ENCODE results near the gene SLC9B2. TPM values are rescaled to one million over a fixed set of nuclear protein-coding genes. Genes with fewer than 3 reads are reported as not detected.

The SLC9B2 gene
- total and polyA plus RNA-seq, 8 donors: 6.6 to 10.8 (median 9.0) TPM

GRCh38 chr4:103075894-103076746 is 441 bp downstream of the SLC9B2 start:
- Histone ChIP-seq H3K27me3 (peaks cover 0 to 14% of the 10 kb centered on the region in 2 donors), H3K4me1 (peaks cover 4 to 27% of the 10 kb centered on the region in 2 donors), H3K27ac (peak overlapping the region; percentile 83 to 88), H3K36me3 (no peaks in the 10 kb centered on the region), H3K4me3 (peak overlapping the region; percentile 77 to 79), H3K9me3 (no peaks in the 10 kb centered on the region)
- intact Hi-C loops (cut with DNase I): no loop called here
- peak; percentile 51 to 90 (median 64) for DNase-seq
- no peak for TF ChIP-seq CTCF (IDR thresholded peaks at IDR 0.05)
- peak; percentile 86 for ATAC-seq

DNA sequence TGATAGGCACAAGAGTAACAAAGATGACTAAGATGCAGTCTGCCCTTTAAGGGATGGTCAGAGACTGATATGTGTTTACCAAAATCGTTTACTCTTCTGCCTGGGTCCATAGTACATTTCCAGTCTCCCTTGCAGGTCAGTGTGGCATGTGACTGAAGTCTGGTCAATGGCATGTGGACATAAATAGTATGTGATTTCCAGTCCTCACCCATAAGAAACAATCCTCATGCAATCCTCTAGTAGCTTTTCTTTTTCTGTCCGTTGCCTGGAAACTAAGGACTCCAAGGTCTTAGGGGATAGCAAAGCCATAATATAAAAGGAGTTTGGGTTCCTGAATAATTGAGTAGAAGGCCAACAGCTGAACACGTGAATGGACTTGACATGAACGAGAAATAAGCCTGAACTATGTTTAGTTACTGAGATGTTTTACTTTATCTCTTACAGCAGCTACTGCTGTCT is 1.1 kb downstream of the SLC9B2 start:
- TF ChIP-seq CTCF (IDR thresholded peaks at IDR 0.05): no peak
- intact Hi-C loops (cut with DNase I): no loop called here
- H3K36me3 ChIP-seq: no peaks in the 10 kb centered on the region
- H3K27me3 ChIP-seq: peaks cover 0 to 14% of the 10 kb centered on the region in 2 donors
- peaks cover 4 to 27% of the 10 kb centered on the region in 2 donors for H3K4me1 ChIP-seq
- H3K4me3 ChIP-seq: peak overlapping the region; percentile 77 to 79
- H3K9me3 ChIP-seq: no peaks in the 10 kb centered on the region
- no peak for ATAC-seq
- DNase-seq: no peak
- peak overlapping the region in 1 of 2 donors; percentile 83 for H3K27ac ChIP-seq

GRCh38 chr4:103074744-103075434 is 1.7 kb downstream of the SLC9B2 start:
- intact Hi-C loops (cut with DNase I): no loop called here

DNA sequence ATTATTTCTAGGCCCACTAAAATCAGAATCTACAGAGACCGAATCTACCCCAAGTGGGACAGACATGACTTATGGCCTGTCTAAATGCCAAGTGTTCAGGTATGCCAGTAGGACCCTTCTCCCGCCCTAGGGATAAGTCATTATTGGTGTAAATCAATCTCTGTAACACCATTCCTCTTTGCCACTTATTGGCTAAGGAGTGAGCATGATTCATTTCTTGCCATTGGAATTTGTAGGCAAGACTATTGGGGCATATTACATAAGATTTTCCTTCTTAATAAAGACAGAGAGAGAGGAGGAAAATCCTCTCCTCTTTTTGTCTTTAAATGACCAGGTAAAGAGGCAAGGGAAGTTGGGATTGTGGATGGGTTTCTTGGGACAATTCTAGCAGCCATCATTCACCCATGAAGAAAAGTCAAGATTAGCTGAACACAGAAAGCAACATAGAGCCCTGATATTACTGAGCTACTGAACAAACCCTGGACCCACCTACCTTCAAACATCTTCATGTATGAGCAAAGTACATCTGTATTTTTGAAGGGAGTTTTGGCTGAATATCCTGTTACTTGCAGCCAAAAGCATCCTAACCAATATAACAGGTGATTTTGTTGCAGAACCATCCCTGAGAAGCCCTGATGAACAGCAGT is 2.6 kb downstream of the SLC9B2 start:
- Histone ChIP-seq H3K9me3 (no peaks in the 10 kb centered on the region), H3K27me3 (peaks cover 0 to 14% of the 10 kb centered on the region in 2 donors), H3K27ac (no peak overlapping the region), H3K4me1 (peaks cover 4 to 27% of the 10 kb centered on the region in 2 donors), H3K36me3 (no peaks in the 10 kb centered on the region), H3K4me3 (no peak overlapping the region)
- no peak for ATAC-seq
- intact Hi-C loops (cut with DNase I): no loop called here
- TF ChIP-seq CTCF (IDR thresholded peaks at IDR 0.05): no peak
- no peak for DNase-seq

More at GRCh38 chr4:103074744-103075434, 1.7 kb downstream of the SLC9B2 start:
- no peaks in the 10 kb centered on the region for H3K9me3 ChIP-seq
- H3K27ac ChIP-seq: no peak overlapping the region
- no peak for TF ChIP-seq CTCF (IDR thresholded peaks at IDR 0.05)
- H3K4me1 ChIP-seq: peaks cover 4 to 27% of the 10 kb centered on the region in 2 donors
- peaks cover 0 to 14% of the 10 kb centered on the region in 2 donors for H3K27me3 ChIP-seq
- no peak overlapping the region for H3K4me3 ChIP-seq
- no peaks in the 10 kb centered on the region for H3K36me3 ChIP-seq
- ATAC-seq (no peak), DNase-seq (no peak)
